GM23248 (cell line): ENCODE results near the gene NME8.

Source experiments
- EZH2 ChIP-seq: fragments of 200-600 bp; sonication (generic); IDR thresholded peaks from 2 replicates; pipeline ENCODE4 v1.6.1; 2018; ENCODE audit warnings: antibody characterized with exemption, mild to moderate bottlenecking; ENCODE audit not compliant: insufficient read depth, poor library complexity, severe bottlenecking
- EZH2phosphoT487 ChIP-seq: fragments of 200-600 bp; sonication (generic); IDR thresholded peaks from 2 replicates; pipeline ENCODE4 v1.6.1; 2018; ENCODE audit warnings: antibody characterized with exemption, moderate library complexity, mild to moderate bottlenecking, low read depth; ENCODE audit not compliant: insufficient read depth

DNA sequence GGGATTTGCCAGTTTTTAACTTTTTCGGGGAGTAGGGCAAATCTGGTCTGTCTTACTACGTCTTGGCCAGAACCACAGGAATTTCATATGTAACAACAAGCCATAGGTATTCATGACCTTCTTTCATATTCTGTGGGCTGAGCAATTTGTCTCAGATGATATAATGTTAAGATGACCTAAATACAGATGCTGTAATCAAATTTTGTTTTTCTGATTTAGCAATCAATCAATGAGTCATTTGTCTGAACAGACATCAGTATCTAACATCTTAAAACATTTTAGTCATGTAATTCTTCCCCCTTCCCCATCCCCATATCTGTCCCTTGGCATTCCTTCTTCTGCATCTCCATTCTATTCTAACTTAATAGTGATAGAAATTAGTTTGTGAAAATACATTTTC, 24.8 kb upstream of the NME8 start:
- TF ChIP-seq EZH2phosphoT487 (no peak), EZH2 (no peak)
